Right forelimb (tissue), 1 donor: ENCODE results near the gene SIGMAR1.
"Not testable (repeated sequence)": the region's sequence is repeated elsewhere in the genome, so short reads cannot be mapped to it uniquely, and the experiment has no call there.

ENCODE experiments used
- DNase-seq: peaks from one replicate; pipeline ENCODE4 v3.0.0-alpha.2; 2018

SIGMAR1 gene

DNA sequence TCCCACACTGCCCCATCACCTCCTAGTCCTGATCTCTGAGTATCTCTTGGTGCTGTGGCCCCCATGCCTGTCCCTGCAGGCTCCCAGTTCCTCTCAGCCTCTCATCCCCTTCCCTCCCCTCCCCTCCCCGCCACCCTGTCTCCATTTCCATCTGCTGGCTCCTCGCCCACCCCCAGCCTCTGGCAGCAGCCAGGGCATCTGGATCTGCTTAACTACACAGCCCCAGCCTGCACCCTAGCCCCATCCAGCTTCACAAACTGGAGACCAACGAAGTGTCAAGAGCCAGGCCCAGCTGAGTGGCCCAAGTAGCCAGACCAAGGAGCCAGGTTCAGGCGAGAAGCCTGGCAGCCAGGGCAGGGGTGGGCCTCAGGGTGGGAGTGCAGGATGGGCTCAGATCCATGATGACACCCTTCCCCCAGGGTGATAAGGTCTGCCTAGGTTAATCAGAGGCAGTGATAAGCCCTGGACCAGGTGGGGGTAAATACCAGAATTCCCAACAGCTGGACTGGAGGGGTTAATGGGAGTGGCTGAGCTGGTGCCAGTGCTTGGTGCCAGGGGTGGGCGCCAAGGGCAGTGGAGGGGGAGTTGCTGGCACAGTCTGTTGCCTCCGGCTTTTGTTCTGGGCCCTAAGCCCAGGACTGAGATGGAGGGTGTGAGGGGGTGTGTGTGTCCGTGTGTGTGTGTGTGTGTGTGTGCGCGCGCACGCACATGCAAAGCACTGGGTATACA lies 16.9 kb upstream of the SIGMAR1 start:
- DNase-seq: peak; percentile 91

GRCh38 chr9:34653151-34654072 lies 15.8 kb upstream of the SIGMAR1 start:
- peak; percentile 88 for DNase-seq

GRCh38 chr9:34652602-34653000 lies 15.0 kb upstream of the SIGMAR1 start:
- no peak for DNase-seq

DNA sequence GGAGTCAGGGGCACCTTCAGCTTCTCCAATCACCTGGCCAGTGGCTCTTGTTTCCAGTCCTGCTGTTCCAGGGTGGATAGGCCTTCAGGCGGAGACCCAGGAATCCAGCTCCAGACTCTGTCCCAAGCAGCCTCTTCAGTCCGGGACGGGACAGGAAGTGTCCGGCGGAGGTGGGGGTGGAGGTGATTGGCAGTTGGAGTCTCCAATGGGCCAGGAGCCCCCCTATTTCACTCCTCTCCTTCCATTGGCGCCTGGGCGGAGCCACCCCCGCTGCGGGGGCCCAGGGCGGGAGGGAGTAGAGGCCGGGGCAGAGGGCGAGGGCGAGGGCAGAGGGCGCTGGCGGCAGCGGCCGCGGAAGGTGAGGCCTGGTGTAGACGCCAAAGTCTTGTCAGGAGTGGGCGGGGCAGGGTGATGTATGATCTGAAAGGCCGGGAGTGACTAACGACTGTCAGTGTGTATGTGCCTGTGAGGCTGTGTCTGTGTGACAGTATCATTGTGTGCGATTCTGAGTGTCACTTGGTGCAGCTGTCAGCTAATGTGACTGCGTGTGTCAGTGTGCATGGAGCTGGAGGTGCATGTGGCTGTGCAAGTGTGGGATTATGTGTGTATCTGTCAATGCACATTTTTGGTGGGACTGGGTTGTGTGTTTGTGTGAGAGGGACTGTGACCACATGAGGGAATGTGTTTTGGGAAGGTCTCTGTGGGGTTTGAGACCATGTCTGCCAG lies 14.5 kb upstream of the SIGMAR1 start, which contains the start of gene IL11RA:
Gene IL11RA (plus strand): TSS at position 310 of the 726 bp plus-strand sequence. CDS start 3,033 bp downstream, outside the sequence.
- DNase-seq: peak; percentile 90

GRCh38 chr9:34651321-34651720 lies 13.7 kb upstream of the SIGMAR1 start:
- DNase-seq: no peak

DNA sequence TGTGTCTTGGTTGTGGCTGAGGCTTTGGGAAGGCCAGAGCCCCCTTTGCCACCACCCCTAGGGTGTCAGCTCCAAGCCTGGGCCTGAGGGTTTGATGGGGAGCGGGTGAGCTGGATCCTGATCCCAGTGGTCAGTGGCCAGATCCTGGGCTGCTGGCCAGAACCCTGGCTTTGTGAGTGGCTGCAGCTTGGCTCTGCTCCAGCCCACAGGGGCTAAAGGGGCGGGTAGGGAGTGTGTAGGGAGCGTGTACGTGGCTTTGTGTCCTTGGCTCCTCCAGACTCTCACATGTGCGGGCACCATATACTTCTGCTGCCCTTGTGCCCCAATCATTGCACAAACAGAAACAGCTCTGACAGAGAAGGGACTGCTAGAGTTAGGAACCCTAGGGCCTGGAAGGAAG lies 13.2 kb upstream of the SIGMAR1 start:
- DNase-seq: no peak

DNA sequence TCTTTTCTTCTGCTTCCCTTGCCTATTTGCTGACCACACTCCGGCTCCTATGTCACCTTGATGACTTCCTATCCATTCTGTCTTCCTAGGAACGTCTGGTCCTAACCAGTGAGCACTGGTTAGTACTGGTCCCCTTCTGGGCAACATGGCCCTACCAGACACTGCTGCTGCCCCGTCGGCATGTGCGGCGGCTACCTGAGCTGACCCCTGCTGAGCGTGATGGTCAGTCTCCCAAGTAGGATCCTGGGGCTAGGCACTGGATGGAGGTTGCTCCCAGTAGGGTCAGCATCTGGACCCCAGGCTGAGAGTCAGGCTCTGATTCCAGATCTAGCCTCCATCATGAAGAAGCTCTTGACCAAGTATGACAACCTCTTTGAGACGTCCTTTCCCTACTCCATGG lies 11.1 kb upstream of the SIGMAR1 start:
- DNase-seq: no peak

GRCh38 chr9:34647651-34648050 lies 10.1 kb upstream of the SIGMAR1 start:
- no peak for DNase-seq

DNA sequence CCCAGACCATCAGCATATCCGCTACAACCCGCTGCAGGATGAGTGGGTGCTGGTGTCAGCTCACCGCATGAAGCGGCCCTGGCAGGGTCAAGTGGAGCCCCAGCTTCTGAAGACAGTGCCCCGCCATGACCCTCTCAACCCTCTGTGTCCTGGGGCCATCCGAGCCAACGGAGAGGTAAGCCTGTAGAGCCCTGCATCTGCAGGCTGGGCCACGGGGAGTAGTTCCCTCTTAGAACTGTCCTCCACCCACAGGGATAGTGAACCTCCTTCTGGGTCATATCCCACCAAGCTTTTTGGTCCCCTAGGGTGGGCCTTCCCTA lies 9.5 kb upstream of the SIGMAR1 start:
- DNase-seq: no peak

- DNase-seq: peak; percentile 96
Measured at GRCh38 chr9:34646211-34647083, 8.9 kb upstream of the SIGMAR1 start, which contains the start of gene GALT. GALT (plus strand) TSS chr9:34646675; CDS start chr9:34646705, 30 bp downstream.

DNA sequence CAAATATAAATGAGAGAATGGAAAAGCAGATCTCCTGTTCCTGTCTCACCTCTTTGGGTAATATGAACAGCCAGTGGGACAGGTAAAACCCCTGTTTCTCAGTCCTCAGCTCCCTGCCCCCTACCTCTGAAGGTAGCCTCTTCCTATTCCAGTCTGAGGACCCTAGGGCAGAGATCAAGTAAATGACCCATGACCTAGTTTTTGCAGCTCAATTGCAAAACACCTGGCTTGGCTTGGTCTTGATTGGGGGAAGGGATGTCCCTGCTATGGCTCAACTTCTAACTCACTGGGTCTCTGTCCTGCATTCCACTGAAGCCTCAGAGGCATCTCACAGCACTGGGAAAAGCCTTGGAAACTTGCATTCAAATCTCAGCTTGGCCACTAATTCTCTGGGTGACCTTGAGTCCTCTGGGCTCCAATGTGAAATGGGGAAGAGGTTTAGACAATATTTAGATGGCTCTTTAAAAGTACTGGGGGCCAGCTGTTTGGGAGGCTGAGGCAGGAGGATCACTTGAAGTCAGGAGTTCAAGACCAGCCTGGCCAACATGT lies 7.3 kb upstream of the SIGMAR1 start:
- DNase-seq: no peak

- DNase-seq: no peak
Measured at GRCh38 chr9:34642679-34643078, 5.1 kb upstream of the SIGMAR1 start.

DNA sequence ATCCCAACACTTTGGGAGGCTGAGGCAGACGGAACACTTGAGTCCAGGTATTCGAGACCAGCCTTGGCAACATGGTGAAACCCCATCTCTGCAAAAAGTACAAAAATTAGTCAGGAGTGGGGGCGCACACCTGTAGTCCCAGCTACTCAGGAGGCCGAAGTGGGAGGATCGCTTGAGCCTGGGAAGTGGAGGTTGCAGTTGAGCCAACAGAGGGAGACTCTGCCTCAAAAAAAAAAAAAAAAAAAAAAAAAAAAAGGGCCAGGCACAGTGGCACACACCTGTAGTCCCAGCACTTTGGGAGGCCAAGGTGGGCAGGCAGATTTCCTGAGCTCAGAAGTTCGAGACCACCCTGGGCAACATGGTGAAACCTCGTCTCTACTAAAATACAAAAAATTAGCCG lies 1.7 kb upstream of the SIGMAR1 start:
- DNase-seq: not testable (repeated sequence)

- DNase-seq: no peak
Measured at GRCh38 chr9:34638138-34638445, 505 bp upstream of the SIGMAR1 start.

- no peak for DNase-seq
Measured at GRCh38 chr9:34636791-34637355, 714 bp downstream of the SIGMAR1 start.

- DNase-seq: no peak
Measured at GRCh38 chr9:34635556-34635955, 2.0 kb downstream of the SIGMAR1 start.

DNA sequence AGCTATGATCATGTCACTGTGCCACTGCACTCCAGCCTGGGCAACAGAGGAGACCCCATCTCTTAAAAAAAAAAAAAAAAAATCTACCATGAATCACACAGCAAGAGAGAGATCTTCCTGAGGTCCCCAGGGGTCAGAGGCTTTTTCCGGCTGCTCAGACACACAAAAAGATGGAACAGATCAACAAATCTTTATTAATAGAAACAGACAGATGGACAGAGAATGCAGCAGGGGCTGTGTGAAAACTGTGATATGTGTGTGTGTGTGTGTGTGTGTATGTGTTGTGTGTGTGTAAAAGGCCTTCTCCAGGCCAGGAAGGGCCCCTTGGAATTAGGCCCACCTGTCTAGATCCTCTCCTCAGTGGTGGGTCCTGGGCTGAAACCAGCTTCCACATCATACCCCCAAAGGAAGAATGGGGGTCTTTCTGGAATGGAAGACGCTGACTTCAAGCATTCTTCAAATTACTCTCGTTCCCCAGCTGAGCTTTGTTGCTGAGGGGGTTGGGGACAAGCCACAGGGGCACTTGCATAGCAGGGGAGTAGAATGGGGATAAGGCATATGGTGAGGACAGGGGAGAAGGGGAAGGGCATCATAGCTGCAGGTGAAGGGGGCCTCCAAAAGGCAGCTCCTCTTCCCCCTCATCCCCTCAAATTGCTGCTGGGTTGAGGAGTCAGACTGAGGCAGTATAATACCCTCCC lies 2.9 kb downstream of the SIGMAR1 start:
- no peak for DNase-seq

DNA sequence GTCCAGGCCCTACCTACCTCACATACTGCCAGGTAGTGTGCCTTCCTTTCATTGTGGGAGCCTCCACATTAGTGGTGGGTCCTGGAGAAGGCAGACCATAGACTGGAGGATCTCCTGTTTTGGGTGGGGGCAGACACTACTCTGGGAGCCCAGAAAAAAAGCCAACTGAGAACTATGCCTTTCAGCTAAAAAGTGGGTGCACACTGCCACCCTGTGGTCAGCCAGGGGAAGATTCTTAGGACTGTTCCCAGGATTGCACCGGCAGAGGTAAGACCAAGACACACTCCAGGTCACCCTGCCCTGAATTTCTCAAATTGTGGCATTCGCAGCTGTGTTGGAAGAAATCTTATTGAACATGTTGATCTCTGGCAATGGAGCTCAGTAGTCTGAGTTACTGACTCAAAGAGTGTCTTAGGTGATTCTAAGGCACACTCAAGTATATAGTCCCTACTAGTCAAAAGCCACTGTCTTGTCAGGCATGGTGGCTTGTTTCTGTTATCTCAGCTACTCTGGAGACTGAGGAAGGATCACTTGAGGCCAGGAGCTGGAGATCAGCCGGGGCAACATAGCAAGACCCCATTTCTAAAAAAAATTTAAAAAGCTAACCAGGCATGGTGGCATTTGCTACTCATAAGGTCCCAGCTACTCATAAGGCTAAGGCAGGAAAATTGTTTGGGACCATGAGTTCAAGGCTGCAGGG lies 3.6 kb downstream of the SIGMAR1 start:
- peak; percentile 81 for DNase-seq

DNA sequence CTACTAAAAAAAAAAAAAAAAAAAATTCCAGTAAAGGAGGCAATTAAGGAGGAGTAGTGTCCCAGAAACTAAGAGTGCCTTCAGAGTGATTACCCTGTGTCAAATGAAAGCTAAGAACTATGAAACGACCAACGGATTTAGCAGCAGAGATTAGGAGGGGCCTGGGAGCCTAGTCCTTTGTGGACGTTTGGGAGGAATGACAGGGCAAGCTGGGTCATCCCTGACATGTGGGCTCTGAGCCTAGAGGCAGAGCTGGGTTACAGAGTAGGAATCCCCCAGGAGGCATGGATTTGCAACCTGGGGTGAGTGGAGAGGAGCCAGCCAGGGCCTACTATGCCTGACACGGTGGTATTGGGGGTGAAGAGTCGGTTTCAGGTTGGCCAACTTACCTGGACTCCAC lies 4.4 kb downstream of the SIGMAR1 start:
- no peak for DNase-seq

GRCh38 chr9:34630402-34631154 lies 7.0 kb downstream of the SIGMAR1 start:
- DNase-seq: no peak
